Stimulated activated CD8-positive, alpha-beta memory T cell treated with anti-CD3 and anti-CD28 coated beads, Interleukin-7, amount 100 ng/mL, for 24 hours (primary cell): ENCODE measurements around the gene NDUFB5.

Source experiments
- DNase-seq: peaks from one replicate; pipeline ENCODE4 v3.0.0-alpha.2; 2020; ENCODE audit warnings: low read depth

Gene NDUFB5

GRCh38 chr3:179604321-179605078, at the start of gene NDUFB5, which contains the start of gene MRPL47:
Gene NDUFB5, plus strand, starts transcription at chr3:179604794. Its CDS starts 22 bp downstream, at chr3:179604816.
Gene MRPL47, minus strand, starts transcription at chr3:179604638. Its CDS starts 14 bp downstream, at chr3:179604624.
- DNase-seq = peak; percentile 81

- peak; percentile 5 for DNase-seq
These were observed 45.7 kb upstream of the NDUFB5 start for GRCh38 chr3:179558742-179559364.

- no peak for DNase-seq
These were observed 43.8 kb upstream of the NDUFB5 start for GRCh38 chr3:179560791-179561190.

GRCh38 chr3:179562591-179563270, 41.9 kb upstream of the NDUFB5 start, which contains the start of gene ACTL6A:
Gene ACTL6A, plus strand, starts transcription at chr3:179562926. Its CDS starts 167 bp downstream, at chr3:179563093.
- peak; percentile 99 for DNase-seq

GRCh38 chr3:179563271-179563783, 41.3 kb upstream of the NDUFB5 start:
- peak; percentile 27 for DNase-seq

GRCh38 chr3:179565496-179565895, 39.1 kb upstream of the NDUFB5 start:
- DNase-seq = no peak

- no peak for DNase-seq
These were observed 23.6 kb upstream of the NDUFB5 start for GRCh38 chr3:179580992-179581391.

- no peak for DNase-seq
These were observed 15.5 kb upstream of the NDUFB5 start for GRCh38 chr3:179589143-179589542.

GRCh38 chr3:179590669-179591068, 13.9 kb upstream of the NDUFB5 start:
- no peak for DNase-seq

- no peak for DNase-seq
These were observed 13.3 kb upstream of the NDUFB5 start for GRCh38 chr3:179591313-179591712.

GRCh38 chr3:179599531-179599930, 5.1 kb upstream of the NDUFB5 start:
- no peak for DNase-seq

GRCh38 chr3:179603321-179603720, 1.3 kb upstream of the NDUFB5 start:
- no peak for DNase-seq

GRCh38 chr3:179603831-179604230, 763 bp upstream of the NDUFB5 start:
- DNase-seq = no peak

GRCh38 chr3:179606534-179607085, 2.0 kb downstream of the NDUFB5 start:
- DNase-seq = no peak

GRCh38 chr3:179608931-179609720, 4.5 kb downstream of the NDUFB5 start:
- no peak for DNase-seq

GRCh38 chr3:179610066-179610465, 5.5 kb downstream of the NDUFB5 start:
- no peak for DNase-seq

GRCh38 chr3:179613807-179614206, 9.2 kb downstream of the NDUFB5 start:
- no peak for DNase-seq

- DNase-seq = no peak
These were observed 11.0 kb downstream of the NDUFB5 start for GRCh38 chr3:179615458-179616173.

GRCh38 chr3:179622023-179622422, 17.4 kb downstream of the NDUFB5 start:
- DNase-seq = no peak

- no peak for DNase-seq
These were observed 19.9 kb downstream of the NDUFB5 start for GRCh38 chr3:179624451-179624850.
